KOPT-K1 (cell line): ENCODE results near the gene MAPT.

Experiments used
- H3K27ac ChIP-seq: fragments of 200-600 bp; sonication (generic); 2 replicates; pipeline ENCODE4 v1.5.1; 2016; ENCODE audit warnings: antibody characterized with exemption, mild to moderate bottlenecking, low read depth, low read length; ENCODE audit not compliant: poor library complexity, severe bottlenecking
- H3K36me3 ChIP-seq: fragments of 200-600 bp; sonication (generic); 2 replicates; pipeline ENCODE4 v1.5.1; 2017; ENCODE audit warnings: antibody characterized with exemption, mild to moderate bottlenecking, low read length, moderate library complexity; ENCODE audit not compliant: insufficient read depth
- H3K9me3 ChIP-seq: fragments of 200-600 bp; sonication (generic); 2 replicates; pipeline ENCODE4 v1.5.1; 2017; ENCODE audit warnings: antibody characterized with exemption, low read length, mild to moderate bottlenecking; ENCODE audit not compliant: insufficient read depth, poor library complexity, severe bottlenecking

MAPT gene

DNA sequence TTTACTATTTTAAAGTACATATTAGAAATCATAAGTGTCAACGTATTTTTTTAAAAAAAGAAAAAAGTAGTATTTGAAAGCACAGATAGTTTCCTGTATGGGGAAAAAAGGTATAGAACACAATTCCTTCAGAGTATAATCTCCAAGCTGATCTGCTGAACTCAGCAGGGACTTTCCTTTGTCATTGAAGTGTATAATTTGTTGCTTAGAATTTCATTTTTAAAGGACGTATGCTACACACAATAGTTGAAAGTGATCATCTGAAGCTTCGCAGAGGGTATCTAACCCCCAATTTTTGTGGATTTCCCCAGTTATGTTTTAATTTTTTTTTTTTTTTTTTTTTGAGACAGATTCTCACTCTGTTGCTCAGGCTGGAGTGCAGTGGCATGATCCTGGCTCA is 20.2 kb upstream of the MAPT start:
- H3K27ac ChIP-seq: no peak overlapping the region
- H3K9me3 ChIP-seq: peaks cover 6% of the 10 kb centered on the region
- H3K36me3 ChIP-seq: no peaks in the 10 kb centered on the region

DNA sequence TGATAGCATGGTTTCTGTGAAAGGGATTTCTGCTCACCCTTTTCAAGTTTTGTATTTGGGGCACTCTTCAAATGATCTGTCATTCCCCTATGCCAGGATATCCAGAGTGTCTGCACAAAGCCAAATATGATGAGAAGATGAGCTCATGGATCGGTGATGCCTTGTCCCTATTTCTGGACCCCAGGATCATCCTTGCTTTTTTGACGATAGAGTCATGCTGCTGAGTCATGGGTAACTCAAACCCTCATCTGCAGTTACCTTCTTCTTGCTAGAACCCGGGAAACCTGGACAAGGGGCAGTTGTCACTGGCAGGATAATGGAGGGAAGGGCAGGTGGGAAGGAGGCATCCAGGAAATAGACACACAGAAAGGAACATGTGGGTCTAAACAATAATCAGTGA is 17.8 kb upstream of the MAPT start:
- H3K9me3 ChIP-seq: peaks cover 6% of the 10 kb centered on the region
- no peak overlapping the region for H3K27ac ChIP-seq
- no peaks in the 10 kb centered on the region for H3K36me3 ChIP-seq

DNA sequence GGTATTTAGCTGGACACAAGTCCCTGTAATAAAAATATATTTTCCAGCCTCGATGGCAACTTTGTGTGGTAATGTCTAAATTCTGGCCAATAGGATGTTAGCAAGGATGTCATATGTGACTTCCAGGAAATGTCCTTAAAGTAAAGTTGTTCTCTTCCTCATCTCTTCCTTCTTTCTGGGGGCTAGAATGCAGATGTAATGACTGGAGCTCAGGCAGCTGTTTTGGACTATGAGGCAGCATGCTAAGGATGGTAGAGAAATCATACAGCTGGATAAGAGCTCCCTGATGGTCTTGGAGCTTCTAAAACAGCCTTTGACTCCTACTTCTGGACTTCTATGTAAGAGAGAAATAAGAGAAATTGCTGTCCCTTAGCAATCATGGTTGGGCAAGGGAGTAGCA is 16.9 kb upstream of the MAPT start:
- Histone ChIP-seq H3K36me3 (no peaks in the 10 kb centered on the region), H3K27ac (no peak overlapping the region), H3K9me3 (peaks cover 6% of the 10 kb centered on the region)

DNA sequence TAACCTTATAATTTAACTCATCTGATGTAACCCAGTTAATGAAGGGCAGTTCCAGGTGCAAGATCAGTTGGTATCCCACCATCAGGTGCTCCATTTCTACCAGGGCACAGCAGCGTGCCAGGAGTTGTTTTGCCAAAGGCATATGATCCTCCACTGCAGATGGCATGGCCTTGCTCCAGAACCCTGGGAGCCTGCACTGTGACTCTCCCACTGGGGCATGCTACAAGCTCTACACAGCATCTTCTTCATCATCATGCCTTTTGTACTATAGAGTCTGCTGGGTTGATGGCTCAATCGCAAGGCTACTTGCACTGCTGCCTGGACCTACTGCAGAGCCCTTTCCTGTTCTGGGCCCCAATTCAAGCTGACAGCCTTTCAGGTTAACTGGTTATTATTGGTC is 11.3 kb upstream of the MAPT start:
- Histone ChIP-seq H3K36me3 (no peaks in the 10 kb centered on the region), H3K9me3 (no peaks in the 10 kb centered on the region), H3K27ac (no peak overlapping the region)

DNA sequence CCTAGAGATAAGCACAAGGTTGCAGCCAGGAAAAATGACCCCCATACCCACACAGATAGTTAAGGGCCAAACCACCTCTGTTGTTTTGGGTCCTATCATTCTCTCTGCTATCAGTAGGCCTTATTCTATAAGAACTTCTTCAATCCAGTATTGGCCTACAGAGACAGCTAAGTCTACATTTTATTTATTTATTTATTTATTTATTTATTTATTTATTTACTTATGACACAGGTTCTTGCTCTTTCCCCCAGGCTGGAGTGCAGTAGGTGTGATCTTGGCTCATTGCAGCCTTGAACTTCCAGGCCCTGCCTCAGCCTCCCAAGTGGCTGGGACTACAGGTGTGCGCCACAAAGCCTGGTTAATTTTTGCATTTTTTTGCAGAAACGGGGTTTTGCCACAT is 7.5 kb upstream of the MAPT start:
- Histone ChIP-seq H3K9me3 (no peaks in the 10 kb centered on the region), H3K36me3 (no peaks in the 10 kb centered on the region), H3K27ac (no peak overlapping the region)

DNA sequence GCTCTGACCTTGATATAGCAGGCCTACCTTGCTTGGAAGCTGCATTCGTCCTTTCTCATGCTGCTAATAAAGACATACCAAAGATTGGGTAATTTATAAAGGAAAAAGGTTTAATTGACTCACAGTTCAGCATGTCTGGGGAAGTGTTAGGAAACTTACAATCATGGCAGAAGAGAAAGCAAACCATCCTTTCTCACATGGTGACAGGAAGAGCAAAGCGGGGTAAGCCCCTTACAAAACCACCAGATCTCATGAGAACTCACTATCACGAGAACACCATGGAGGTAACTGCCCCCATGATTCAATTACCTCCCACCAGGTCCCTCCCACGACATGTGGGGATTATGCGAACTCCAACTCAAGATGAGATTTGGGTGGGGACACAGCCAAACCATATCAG is 6.0 kb upstream of the MAPT start:
- H3K36me3 ChIP-seq: no peaks in the 10 kb centered on the region
- H3K9me3 ChIP-seq: no peaks in the 10 kb centered on the region
- no peak overlapping the region for H3K27ac ChIP-seq

DNA sequence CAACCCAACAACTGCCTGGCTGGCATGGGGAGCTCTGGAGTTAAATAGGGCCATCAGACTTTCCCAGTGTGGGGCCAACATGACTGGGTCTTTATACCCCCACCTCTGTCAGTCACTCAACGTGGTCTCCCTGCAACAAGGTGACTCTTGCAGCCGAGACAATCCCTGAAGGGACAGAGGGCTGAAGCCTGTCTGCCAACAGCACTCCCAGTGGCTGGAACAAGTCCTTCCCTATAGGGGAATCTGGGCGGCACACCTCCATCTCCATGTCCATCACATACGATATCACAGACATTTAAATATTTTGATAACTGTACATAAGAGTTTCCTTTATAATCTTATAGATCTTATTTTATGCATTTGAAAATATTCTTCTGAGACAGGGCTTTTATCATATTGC is 4.8 kb upstream of the MAPT start:
- Histone ChIP-seq H3K27ac (no peak overlapping the region), H3K9me3 (no peaks in the 10 kb centered on the region), H3K36me3 (no peaks in the 10 kb centered on the region)

DNA sequence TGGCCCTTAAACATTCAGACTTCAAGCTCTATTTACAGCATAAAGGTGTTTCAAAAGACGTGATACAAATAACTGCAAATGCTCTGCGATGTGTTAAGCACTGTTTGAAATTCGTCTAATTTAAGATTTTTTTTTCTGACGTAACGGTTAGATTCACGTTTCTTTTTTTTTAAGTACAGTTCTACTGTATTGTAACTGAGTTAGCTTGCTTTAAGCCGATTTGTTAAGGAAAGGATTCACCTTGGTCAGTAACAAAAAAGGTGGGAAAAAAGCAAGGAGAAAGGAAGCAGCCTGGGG is 681 bp upstream of the MAPT start:
- Histone ChIP-seq H3K27ac (no peak overlapping the region), H3K9me3 (no peaks in the 10 kb centered on the region), H3K36me3 (no peaks in the 10 kb centered on the region)

DNA sequence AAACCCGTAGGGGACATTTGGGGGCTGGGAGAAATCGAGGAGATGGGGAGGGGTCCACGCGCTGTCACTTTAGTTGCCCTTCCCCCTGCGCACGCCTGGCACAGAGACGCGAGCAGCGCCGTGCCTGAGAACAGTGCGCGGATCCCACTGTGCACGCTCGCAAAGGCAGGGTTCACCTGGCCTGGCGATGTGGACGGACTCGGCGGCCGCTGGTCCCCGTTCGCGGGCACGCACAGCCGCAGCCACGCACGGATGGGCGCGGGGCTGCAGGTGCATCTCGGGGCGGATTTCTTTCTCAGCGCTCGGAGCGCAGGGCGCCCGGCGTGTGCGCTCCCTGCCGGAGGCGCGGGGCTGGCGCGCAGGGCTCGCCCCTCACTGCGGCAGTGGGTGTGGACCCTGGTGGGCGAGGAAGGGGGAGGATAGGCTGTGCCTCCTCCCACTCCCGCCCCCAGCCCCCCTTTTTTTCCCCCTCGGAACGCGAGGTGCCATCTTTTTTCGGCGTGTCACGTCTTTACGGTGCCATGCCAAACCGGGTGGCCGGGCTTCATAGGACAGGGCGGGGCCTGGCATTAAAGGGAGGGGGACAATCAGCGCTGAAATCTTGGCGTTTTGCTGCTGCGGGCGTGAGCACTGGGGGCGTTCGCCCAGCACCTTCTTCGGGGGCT is 1.1 kb downstream of the MAPT start:
- H3K9me3 ChIP-seq: no peaks in the 10 kb centered on the region
- H3K27ac ChIP-seq: no peak overlapping the region
- H3K36me3 ChIP-seq: no peaks in the 10 kb centered on the region

DNA sequence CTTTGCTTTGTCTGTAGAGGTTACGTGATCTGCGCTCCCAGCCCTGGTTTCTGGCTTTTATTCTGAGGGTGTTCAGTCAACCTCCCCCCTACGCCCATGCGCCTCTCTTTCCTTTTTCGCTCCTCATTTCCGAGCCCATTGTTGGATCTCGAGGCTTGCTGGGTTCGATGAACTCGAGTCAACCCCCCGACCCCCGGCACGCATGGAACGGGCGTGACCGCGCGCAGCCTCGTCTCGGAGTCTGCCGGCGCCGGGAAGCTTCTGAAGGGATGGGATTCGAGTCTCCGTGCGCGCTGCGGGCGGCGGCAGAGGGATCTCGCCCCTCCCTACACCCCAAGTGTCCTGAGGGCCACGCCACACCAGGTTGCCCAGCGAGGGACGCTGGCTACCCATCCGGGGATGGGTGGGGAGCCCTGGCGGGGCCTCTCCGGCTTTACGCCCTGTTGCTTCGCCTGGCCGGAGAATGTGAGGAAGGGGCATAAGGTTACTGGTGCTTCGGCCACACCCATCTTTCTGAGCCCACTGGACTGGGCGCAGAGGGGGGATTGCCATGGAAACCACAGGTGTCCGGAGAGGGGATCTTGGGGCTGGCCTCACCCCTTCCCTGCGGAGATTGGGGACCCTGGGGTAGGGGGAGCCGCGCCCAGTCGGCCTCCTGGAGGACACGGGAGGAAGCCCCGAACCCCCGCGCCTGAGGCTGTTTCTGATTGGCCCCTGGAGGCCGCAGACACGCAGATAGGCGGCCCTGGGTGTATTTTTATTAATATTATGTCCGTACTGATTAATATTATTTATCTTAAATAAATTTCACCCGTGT is 1.8 kb downstream of the MAPT start:
- H3K27ac ChIP-seq: no peak overlapping the region
- H3K36me3 ChIP-seq: no peaks in the 10 kb centered on the region
- H3K9me3 ChIP-seq: no peaks in the 10 kb centered on the region

DNA sequence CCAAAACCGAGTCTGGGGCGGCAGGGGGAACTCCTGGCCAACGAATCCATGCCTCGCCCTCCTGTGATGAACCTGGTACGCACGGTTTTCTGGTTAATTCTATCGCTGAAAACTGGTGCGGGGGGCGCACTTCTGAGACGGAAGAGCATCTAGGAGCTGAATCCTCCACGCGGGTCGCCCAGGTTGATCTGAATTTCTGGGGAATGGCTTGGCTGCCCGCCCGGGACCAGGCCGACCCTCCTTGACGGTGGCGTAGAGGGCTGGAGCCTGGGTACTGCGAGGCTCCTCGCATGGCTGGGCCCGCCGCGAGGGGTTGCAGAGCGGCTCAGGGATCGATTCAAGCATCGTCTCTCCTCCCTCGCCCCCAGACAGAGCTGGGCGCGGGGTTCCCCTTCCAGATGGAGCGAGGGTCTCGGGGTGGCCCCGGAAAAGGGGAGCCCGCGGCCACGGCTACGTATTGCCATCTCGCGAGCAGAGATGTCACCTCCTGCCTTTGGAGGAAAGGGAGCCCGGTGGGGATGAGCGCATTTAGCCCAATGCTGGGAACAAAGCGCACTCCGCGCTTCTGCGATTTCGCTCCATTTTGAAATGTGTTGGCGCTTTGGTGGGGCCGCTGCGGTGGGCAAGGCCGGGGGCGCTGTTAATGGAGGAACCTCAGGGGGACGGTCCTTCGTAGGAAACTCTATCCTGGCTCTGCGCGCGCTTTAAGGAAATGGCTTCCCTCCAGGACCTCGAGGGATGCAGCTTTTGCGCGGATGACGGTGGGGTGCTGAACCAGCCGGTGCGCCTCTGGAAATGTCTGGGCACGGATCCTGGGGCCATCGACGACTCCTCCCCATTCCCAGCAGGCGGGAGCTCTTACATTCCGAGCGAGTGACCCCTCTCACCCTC is 2.7 kb downstream of the MAPT start:
- no peaks in the 10 kb centered on the region for H3K36me3 ChIP-seq
- H3K27ac ChIP-seq: no peak overlapping the region
- no peaks in the 10 kb centered on the region for H3K9me3 ChIP-seq

DNA sequence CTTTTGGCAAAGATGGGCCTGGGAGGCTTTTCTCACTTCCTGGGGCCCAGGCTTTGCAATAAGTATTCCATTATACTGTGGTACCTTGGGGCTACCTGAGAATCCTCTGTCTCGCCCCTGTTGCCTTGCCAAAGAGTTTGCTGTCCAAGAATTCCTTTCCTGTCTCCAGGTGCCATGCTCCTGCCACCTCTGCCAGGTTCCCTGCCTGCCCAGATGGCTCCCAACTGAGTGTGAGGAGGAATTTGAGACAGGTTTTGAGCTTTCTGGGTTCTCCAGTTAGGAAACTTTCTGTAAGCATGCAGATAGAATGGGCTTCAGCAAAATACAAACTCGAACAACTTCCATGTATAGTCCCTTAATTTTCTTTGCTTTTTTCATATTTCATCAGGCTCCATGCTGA is 5.8 kb downstream of the MAPT start:
- Histone ChIP-seq H3K36me3 (no peaks in the 10 kb centered on the region), H3K9me3 (no peaks in the 10 kb centered on the region), H3K27ac (no peak overlapping the region)

DNA sequence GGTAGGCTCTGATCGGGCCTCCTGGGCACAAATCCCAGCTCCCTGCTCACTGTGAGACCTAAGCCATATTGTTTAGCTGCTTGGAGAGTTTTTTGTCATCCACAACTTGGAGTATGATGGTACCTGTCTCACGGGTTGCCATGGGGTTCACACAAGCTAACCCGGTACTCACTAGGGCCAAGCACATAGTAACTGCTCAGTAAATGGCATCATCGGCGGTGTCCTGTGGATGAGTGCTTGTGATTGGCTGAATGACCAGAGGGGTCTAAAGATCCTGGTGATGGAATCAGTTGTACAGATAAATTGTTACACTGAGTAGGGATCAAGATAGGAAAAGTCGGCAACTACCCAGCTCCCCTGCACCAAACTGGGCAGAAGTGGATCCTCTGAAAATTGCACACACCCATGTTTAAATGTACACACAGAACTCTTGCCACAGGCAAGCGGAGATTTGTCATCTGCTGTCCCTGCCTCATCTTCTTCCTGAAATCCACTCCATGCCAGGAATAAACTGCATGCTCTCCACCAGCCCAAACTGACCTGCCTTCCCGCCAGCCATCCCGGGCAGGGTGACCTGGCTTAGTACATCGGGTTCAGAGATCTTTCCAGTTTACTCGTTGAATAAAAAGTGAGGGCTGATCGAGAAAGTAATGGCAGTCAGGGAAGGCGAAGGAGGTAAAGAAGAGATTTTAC is 6.5 kb downstream of the MAPT start:
- H3K27ac ChIP-seq: no peak overlapping the region
- no peaks in the 10 kb centered on the region for H3K36me3 ChIP-seq
- no peaks in the 10 kb centered on the region for H3K9me3 ChIP-seq

DNA sequence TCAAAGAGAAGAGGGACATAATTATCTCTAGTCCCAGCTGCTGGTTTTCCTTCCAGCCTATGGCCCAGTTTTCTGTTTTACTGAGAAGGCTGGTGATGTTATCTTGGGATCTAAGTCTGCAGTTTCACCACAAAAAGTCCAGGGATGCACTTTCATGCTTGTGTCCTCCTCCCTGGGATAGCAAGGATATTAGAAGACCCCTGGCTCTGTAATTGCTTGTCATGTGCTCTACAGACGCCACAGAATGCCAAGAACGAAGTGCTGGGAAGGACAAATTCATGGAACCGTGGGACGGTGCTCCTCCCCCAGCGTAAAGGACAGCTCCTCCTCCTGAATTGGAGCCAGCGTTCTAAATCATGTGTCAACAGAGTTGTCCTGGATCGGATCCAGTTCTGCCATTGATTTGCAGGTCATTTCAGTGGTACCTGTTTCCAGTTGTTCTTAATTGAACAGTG is 8.6 kb downstream of the MAPT start:
- H3K27ac ChIP-seq: no peak overlapping the region
- H3K9me3 ChIP-seq: no peaks in the 10 kb centered on the region
- no peaks in the 10 kb centered on the region for H3K36me3 ChIP-seq

DNA sequence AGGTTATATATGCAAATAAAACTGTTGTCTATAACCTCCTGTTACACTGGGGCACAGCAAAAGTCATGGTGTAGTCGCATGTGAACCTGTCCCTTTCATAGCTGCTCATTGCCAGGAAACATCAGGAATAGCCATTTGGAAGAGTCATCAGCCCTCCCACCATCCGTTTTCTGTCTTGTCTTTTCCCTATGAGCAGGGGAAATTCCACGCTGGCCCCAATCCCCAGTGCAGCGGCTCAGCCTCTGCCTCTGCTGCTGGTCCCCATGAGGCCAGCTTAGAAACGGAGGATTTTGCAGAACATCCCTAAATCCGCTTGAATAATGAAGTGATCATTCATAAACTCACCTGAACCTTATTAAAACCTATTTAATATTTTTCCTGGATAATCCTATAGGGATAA is 10.5 kb downstream of the MAPT start:
- H3K36me3 ChIP-seq: no peaks in the 10 kb centered on the region

More for the DNA sequence above, 10.5 kb downstream of the MAPT start:
- Histone ChIP-seq H3K27ac (no peak overlapping the region), H3K9me3 (no peaks in the 10 kb centered on the region)
